Small intestine (tissue), 7 donors: ENCODE measurements around the gene COL5A1. TPM values are rescaled to one million over a fixed set of nuclear protein-coding genes. Genes with fewer than 3 reads are reported as not detected.

Experiments used
- DNase-seq, 2 donors: peaks; one replicate each; pipeline versions ENCODE4 v3.0.0 to v3.0.0-alpha.2; 2013
- FAIRE-seq: peaks from 2 replicates; lab custom pipeline; 2012; peaks lifted over from hg19 to GRCh38; lab: Jason Lieb, UNC
- H3K27ac ChIP-seq, 3 donors: one replicate each; pipeline ENCODE4 v1.5.1; 2013; ENCODE audit warnings: low read length in 2 of 3, mild to moderate bottlenecking in 2 of 3, control low read depth in 1 of 3, inconsistent platforms in 1 of 3, low read depth in 1 of 3, moderate library complexity in 1 of 3
- H3K27me3 ChIP-seq, 3 donors: one replicate each; pipeline ENCODE4 v1.6.1; 2013; ENCODE audit warnings: low read length in 3 of 3, inconsistent platforms in 1 of 3; ENCODE audit not compliant: control insufficient read depth in 3 of 3, insufficient read depth in 3 of 3
- H3K36me3 ChIP-seq, 3 donors: one replicate each; pipeline ENCODE4 v1.6.1; 2013; ENCODE audit warnings: low read length in 3 of 3, inconsistent platforms in 1 of 3, low read depth in 1 of 3, mild to moderate bottlenecking in 1 of 3, moderate library complexity in 1 of 3; ENCODE audit not compliant: control insufficient read depth in 3 of 3, insufficient read depth in 2 of 3
- H3K4me1 ChIP-seq, 3 donors: one replicate each; pipeline ENCODE4 v1.6.1; 2013; ENCODE audit warnings: low read length in 2 of 3, inconsistent platforms in 1 of 3, low read depth in 1 of 3, mild to moderate bottlenecking in 1 of 3, moderate library complexity in 1 of 3; ENCODE audit not compliant: control insufficient read depth in 3 of 3, insufficient read depth in 2 of 3
- H3K4me3 ChIP-seq, 3 donors: one replicate each; pipeline ENCODE4 v1.5.1; 2013; ENCODE audit warnings: low read length in 3 of 3, control low read depth in 1 of 3, inconsistent platforms in 1 of 3, low read depth in 1 of 3, mild to moderate bottlenecking in 1 of 3, moderate library complexity in 1 of 3
- H3K9me3 ChIP-seq, 2 donors: one replicate each; pipeline ENCODE4 v1.6.1; 2013; ENCODE audit warnings: low read depth in 1 of 2, low read length in 1 of 2; ENCODE audit not compliant: control insufficient read depth in 2 of 2, insufficient read depth in 1 of 2
- WGBS, 3 donors: extraction: QIAGEN DNeasy Blood & Tissue Kit; methylation state at CpG; one replicate each; pipeline ENCODE4 v1.1.7; 2013; 5-methylcytosine and 5-hydroxymethylcytosine counted together
- polyA plus RNA-seq, 4 donors: library from polyadenylated mRNA; stranded (reverse) in 3 of 4; unstranded in 1 of 4; fragments of 200-250 nt in 3 of 4; fragments of 120-200 nt in 1 of 4; gene quantifications; one replicate each; pipeline versions ENCODE4 v1.2.1 to v1.2.3, GENCODE V29; 2013
- donor health status: healthy with polysubstance abuse.
- donor health status: control.
- donor health status: control.
- donor health status: Bipolar disorder and iron deficiency.
- donor health status: healthy.

COL5A1 gene
- polyA plus RNA-seq, 4 donors = 0.22 to 54.0 (median 5.4) TPM

GRCh38 chr9:134733480-134734232 is 92.1 kb downstream of the COL5A1 start:
- WGBS, 3 donors = 71 to 80% (median 76%) methylated on average over 16 of the region's 16 CpGs
- Histone ChIP-seq H3K9me3 (no peaks in the 10 kb centered on the region), H3K36me3 (peaks cover 0 to 38% (median 0%) of the 10 kb centered on the region in 3 donors), H3K4me1 (peaks cover 0 to 5% (median 0%) of the 10 kb centered on the region in 3 donors), H3K4me3 (no peak overlapping the region), H3K27ac (peak overlapping the region in 1 of 3 donors; percentile 53), H3K27me3 (no peaks in the 10 kb centered on the region)
- FAIRE-seq (no peak), DNase-seq (no peak)

- no peaks in the 10 kb centered on the region for H3K9me3 ChIP-seq
- 50 to 51% (median 51%) methylated on average over 8 of the region's 8 CpGs for WGBS, 3 donors
- H3K36me3 ChIP-seq = peaks cover 0 to 35% (median 0%) of the 10 kb centered on the region in 3 donors
- peak overlapping the region in 1 of 3 donors; percentile 53 for H3K27ac ChIP-seq
- no peaks in the 10 kb centered on the region for H3K27me3 ChIP-seq
- peaks cover 0 to 5% (median 0%) of the 10 kb centered on the region in 3 donors for H3K4me1 ChIP-seq
- DNase-seq (no peak), FAIRE-seq (no peak)
- H3K4me3 ChIP-seq = no peak overlapping the region
Observed at GRCh38 chr9:134734270-134734669, 92.7 kb downstream of the COL5A1 start.

GRCh38 chr9:134735441-134736175 is 94.0 kb downstream of the COL5A1 start:
- H3K36me3 ChIP-seq = peaks cover 0 to 37% (median 0%) of the 10 kb centered on the region in 3 donors
- H3K4me3 ChIP-seq = no peak overlapping the region
- WGBS, 3 donors = 63 to 67% (median 65%) methylated on average over 19 to 20 of the region's 20 CpGs
- DNase-seq (peak in 1 of 2 donors; percentile 33), FAIRE-seq (no peak)
- H3K4me1 ChIP-seq = peaks cover 0 to 5% (median 0%) of the 10 kb centered on the region in 3 donors
- peak overlapping the region in 1 of 3 donors; percentile 68 for H3K27ac ChIP-seq
- no peaks in the 10 kb centered on the region for H3K27me3 ChIP-seq
- H3K9me3 ChIP-seq = no peaks in the 10 kb centered on the region

DNA sequence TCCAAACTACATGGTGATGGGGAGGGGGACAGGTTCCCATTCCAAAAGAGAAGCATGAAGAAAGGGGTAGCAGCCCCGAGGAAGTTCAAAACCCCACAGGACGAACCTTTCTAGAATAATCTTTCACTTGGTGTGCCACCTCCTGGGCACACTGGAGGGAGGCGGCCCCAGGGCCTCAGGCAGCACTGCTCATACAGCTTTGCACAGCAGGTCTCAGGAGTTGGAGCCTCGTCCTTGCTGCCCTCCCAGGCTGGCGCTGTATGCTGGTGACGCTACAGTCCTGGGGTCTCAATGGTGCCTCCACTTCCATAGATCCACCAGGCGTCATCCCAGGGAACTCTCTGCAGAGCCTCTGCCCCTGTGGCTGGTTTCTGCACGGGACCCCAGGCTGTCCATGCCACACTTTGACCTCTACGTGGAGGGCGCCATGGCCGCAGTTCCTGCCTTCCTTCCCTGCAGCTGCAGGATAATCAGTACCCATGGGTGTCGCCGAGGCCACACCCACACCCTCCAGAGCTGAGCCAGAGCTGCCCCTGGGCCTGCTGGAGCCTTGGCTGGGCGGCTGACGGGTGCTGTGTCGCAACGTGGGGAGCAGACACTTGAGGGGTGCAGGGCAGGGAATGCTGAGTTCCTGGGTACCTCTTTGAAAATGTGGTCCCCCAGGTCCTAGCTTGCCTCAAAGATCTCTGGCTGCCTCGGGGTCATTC is 95.3 kb downstream of the COL5A1 start:
- no peak overlapping the region for H3K27ac ChIP-seq

GRCh38 chr9:134737842-134738580 is 96.4 kb downstream of the COL5A1 start:
- Histone ChIP-seq H3K27me3 (no peaks in the 10 kb centered on the region), H3K9me3 (no peaks in the 10 kb centered on the region), H3K36me3 (peaks cover 0 to 21% (median 0%) of the 10 kb centered on the region in 3 donors), H3K27ac (no peak overlapping the region), H3K4me3 (no peak overlapping the region), H3K4me1 (peaks cover 0 to 5% (median 0%) of the 10 kb centered on the region in 3 donors)
- FAIRE-seq (no peak), DNase-seq (no peak)
- WGBS, 3 donors = 83 to 85% (median 84%) methylated on average over 26 of the region's 26 CpGs

More for the DNA sequence above, 95.3 kb downstream of the COL5A1 start:
- Histone ChIP-seq H3K36me3 (peaks cover 0 to 29% (median 0%) of the 10 kb centered on the region in 3 donors), H3K4me1 (peaks cover 0 to 5% (median 0%) of the 10 kb centered on the region in 3 donors), H3K9me3 (no peaks in the 10 kb centered on the region), H3K27me3 (no peaks in the 10 kb centered on the region), H3K4me3 (no peak overlapping the region)
- FAIRE-seq = no peak
- DNase-seq = no peak
- WGBS, 3 donors = 39 to 68% (median 57%) methylated on average over 18 of the region's 18 CpGs

- Histone ChIP-seq H3K36me3 (peaks cover 0 to 20% (median 0%) of the 10 kb centered on the region in 3 donors), H3K27me3 (no peaks in the 10 kb centered on the region), H3K4me3 (no peak overlapping the region), H3K4me1 (no peaks in the 10 kb centered on the region), H3K27ac (no peak overlapping the region), H3K9me3 (no peaks in the 10 kb centered on the region)
- 34 to 38% (median 36%) methylated on average over 31 of the region's 31 CpGs for WGBS, 3 donors
- DNase-seq (peak; percentile 26 to 62), FAIRE-seq (no peak)
Observed at GRCh38 chr9:134738869-134739659, 97.5 kb downstream of the COL5A1 start.

- FAIRE-seq (no peak), DNase-seq (no peak)
- H3K27ac ChIP-seq = no peak overlapping the region
- no peaks in the 10 kb centered on the region for H3K4me1 ChIP-seq
- no peaks in the 10 kb centered on the region for H3K27me3 ChIP-seq
- peaks cover 0 to 4% of the 10 kb centered on the region in 2 donors for H3K9me3 ChIP-seq
- WGBS, 3 donors = 76 to 84% (median 84%) methylated on average over 6 to 8 of the region's 8 CpGs
- no peak overlapping the region for H3K4me3 ChIP-seq
- H3K36me3 ChIP-seq = peaks cover 0 to 20% (median 0%) of the 10 kb centered on the region in 3 donors
Observed at GRCh38 chr9:134739660-134739968, 98.0 kb downstream of the COL5A1 start.
